ENCODE data around the gene LRRFIP1. TPM values are rescaled to one million over a fixed set of nuclear protein-coding genes. Genes with fewer than 3 reads are reported as not detected.

LRRFIP1 gene
- total and polyA plus RNA-seq, 9 of the 15 experiments (the other 6 are each of a cell fraction or from before 2014, with no cell fraction given), result 13.1 to 45.2 (median 31.3) TPM

DNA sequence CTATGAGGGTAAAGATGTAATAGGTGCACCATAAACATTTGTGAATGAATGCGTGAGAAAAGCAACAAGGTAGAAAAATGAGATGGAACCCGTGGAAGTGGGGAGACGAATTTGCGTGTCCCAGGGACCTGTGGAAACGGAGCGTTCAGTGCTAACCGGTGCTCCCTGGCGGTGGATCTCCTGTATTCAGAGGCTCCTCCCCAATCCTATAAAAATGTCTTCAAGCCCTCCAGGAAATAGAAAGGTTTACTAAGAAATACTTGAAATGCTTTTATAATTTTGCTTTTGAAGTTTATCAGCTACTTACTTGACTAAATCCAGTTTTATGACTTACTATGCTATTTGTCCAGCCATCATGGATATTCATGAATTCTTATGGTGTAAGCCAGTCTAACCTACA is 108.4 kb downstream of the LRRFIP1 start:
- Histone ChIP-seq H3K36me3 (ENCODE audit: control insufficient read depth, insufficient read depth, low read length) (peaks cover 5% of the 10 kb centered on the region; the same call in 1 of the 3 replicates), H3K4me1 (replicated peaks in 1 of 2; ENCODE audit: control insufficient read depth in 2 of 2, insufficient read depth in 2 of 2, low read length in 2 of 2) (peaks cover 0 to 14% of the 10 kb centered on the region in 2 experiments; a peak in 3 of 5 replicates), H3K9ac (ENCODE audit: insufficient read depth in 1 of 2, low read depth in 2 of 2, low read length in 2 of 2) (no peak overlapping the region), H3K4me3 (no peak overlapping the region), H2AFZ (ENCODE audit: low read depth, low read length) (no peak overlapping the region), H3K79me2 (ENCODE audit: control insufficient read depth, insufficient read depth, low read length) (no peaks in the 10 kb centered on the region), H4K20me1 (replicated peaks; ENCODE audit: control insufficient read depth, insufficient read depth, low read length) (no peaks in the 10 kb centered on the region), H3K9me3 (replicated peaks; ENCODE audit: control insufficient read depth, insufficient read depth, low read depth, low read length) (no peaks in the 10 kb centered on the region), H3K9me1 (ENCODE audit: control insufficient read depth, insufficient read depth, low read length) (no peaks in the 10 kb centered on the region), H3K27ac (ENCODE audit: extremely low read depth, low read depth, low read length) (no peak overlapping the region), H3K4me2 (ENCODE audit: insufficient read depth, low read length) (no peak overlapping the region), H3K27me3 (ENCODE audit: control insufficient read depth in 2 of 2, insufficient read depth in 2 of 2, low read length in 2 of 2) (no peaks in the 10 kb centered on the region)
- BruUV-seq (replicated peaks), result no TSS peak
- WGBS (ENCODE audit: insufficient coverage, low coverage, missing lambda C conversion rate), result 96% methylated on average over 8 of the region's 8 CpGs
- intact Hi-C loops (cut with micrococcal nuclease), result no loop called here
- ChIA-PET POLR2A (no interaction called here), CTCF (ENCODE audit: low intra/inter-chr PET ratio) (no interaction called here)
- ATAC-seq, result no peak
- no peak for FAIRE-seq
- in situ Hi-C loops (cut with MboI), result no loop called here
- no peak for TF ChIP-seq FOXJ2 (tag; IDR thresholded peaks at IDR 0.05)
- no peak for TF ChIP-seq CBX3 (IDR thresholded peaks at IDR 0.05; ENCODE audit: borderline replicate concordance in 1 of 2, low read length in 2 of 2)
- no peak for TF ChIP-seq ZNF354B (CRISPR knock-in tag; IDR thresholded peaks at IDR 0.05)
- no peak for TF ChIP-seq KLF16 (IDR thresholded peaks at IDR 0.05)
- no peak for TF ChIP-seq MYBL2 (IDR thresholded peaks at IDR 0.05; ENCODE audit: low read depth)
- TF ChIP-seq MYBL2 (CRISPR knock-in tag; IDR thresholded peaks at IDR 0.05; ENCODE audit: borderline replicate concordance), result no peak
- TF ChIP-seq ASH1L (IDR thresholded peaks at IDR 0.05; ENCODE audit: borderline replicate concordance, low read depth, partially characterized antibody), result no peak
- no peak for TF ChIP-seq ZFP30 (CRISPR knock-in tag; IDR thresholded peaks at IDR 0.05; ENCODE audit: borderline replicate concordance)
- TF ChIP-seq SUPT5H (IDR thresholded peaks at IDR 0.05), result no peak
- no peak for TF ChIP-seq ZBTB17 (CRISPR knock-in tag; IDR thresholded peaks at IDR 0.05)
- TF ChIP-seq, protein P1, sequence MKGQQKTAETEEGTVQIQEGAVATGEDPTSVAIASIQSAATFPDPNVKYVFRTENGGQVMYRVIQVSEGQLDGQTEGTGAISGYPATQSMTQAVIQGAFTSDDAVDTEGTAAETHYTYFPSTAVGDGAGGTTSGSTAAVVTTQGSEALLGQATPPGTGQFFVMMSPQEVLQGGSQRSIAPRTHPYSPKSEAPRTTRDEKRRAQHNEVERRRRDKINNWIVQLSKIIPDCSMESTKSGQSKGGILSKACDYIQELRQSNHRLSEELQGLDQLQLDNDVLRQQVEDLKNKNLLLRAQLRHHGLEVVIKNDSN (CRISPR knock-in tag; IDR thresholded peaks at IDR 0.05), result no peak
- no peak for TF ChIP-seq JUND (IDR thresholded peaks at IDR 0.05; ENCODE audit: borderline replicate concordance, low read depth, low read length)
- TF ChIP-seq JUND (tag; IDR thresholded peaks at IDR 0.05; ENCODE audit: borderline replicate concordance, low read depth, low read length), result no peak
- TF ChIP-seq ZSCAN32 (CRISPR knock-in tag; IDR thresholded peaks at IDR 0.05), result no peak
- no peak for TF ChIP-seq DMBX1 (CRISPR knock-in tag; IDR thresholded peaks at IDR 0.05; ENCODE audit: borderline replicate concordance)
- TF ChIP-seq ZNF780A (CRISPR knock-in tag; IDR thresholded peaks at IDR 0.05), result no peak
- TF ChIP-seq, protein P2, sequence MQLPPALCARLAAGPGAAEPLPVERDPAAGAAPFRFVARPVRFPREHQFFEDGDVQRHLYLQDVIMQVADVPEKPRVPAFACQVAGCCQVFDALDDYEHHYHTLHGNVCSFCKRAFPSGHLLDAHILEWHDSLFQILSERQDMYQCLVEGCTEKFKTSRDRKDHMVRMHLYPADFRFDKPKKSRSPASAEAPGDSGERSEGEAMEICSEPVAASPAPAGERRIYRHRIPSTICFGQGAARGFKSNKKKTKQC (CRISPR knock-in tag; IDR thresholded peaks at IDR 0.05), result no peak
- TF ChIP-seq STAG1 (CRISPR knock-in tag; IDR thresholded peaks at IDR 0.05; ENCODE audit: borderline replicate concordance), result no peak
- no peak for TF ChIP-seq NBN (IDR thresholded peaks at IDR 0.05; ENCODE audit: low read depth)
- TF ChIP-seq ZNF589 (CRISPR knock-in tag; IDR thresholded peaks at IDR 0.05; ENCODE audit: low read depth), result no peak
- DNase-seq (ENCODE audit: extremely low read depth in 1 of 4, low spot score in 3 of 4), result no peak

Measured in K562 (cell line).